Stimulated activated CD4-positive, alpha-beta T cell treated with anti-CD3 and anti-CD28 coated beads, Interleukin-1b, Interleukin-23, amount 100 ng/mL, for 1 hour (primary cell): ENCODE results near the gene F7.
"Not testable (repeated sequence)": the region's sequence is repeated elsewhere in the genome, so short reads cannot be mapped to it uniquely, and the experiment has no call there.

Source experiments
- DNase-seq, 2 donors: peaks; one replicate each; pipeline ENCODE4 v3.0.0-alpha.2; 2020; ENCODE audit warnings: low read depth in 2 of 2

Gene F7

DNA sequence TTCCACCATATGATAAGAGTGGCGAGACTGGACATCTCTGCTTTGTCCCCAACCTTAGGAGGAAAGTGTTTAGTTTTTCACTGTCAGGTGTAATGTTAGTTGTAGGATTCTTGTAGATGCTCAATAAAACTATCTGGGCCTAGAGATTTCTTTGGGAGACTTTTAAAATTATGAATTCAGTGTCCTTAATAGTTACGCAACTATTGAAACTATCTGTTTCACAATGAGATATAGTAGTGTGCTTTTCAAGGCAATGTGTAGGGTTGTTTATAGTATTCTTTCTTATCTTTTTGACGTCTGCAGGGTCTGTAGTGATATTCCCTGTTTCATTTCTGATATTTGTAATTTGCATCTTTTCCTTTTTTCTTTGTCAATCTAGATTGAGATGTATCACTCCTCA, 33.2 kb upstream of the F7 start:
- no peak for DNase-seq

GRCh38 chr13:113073942-113074341, 31.6 kb upstream of the F7 start:
- no peak for DNase-seq

- no peak for DNase-seq
These were observed 31.2 kb upstream of the F7 start for GRCh38 chr13:113074401-113074800.

GRCh38 chr13:113074876-113075275, 30.7 kb upstream of the F7 start:
- no peak for DNase-seq

GRCh38 chr13:113075711-113076110, 29.9 kb upstream of the F7 start:
- no peak for DNase-seq

DNA sequence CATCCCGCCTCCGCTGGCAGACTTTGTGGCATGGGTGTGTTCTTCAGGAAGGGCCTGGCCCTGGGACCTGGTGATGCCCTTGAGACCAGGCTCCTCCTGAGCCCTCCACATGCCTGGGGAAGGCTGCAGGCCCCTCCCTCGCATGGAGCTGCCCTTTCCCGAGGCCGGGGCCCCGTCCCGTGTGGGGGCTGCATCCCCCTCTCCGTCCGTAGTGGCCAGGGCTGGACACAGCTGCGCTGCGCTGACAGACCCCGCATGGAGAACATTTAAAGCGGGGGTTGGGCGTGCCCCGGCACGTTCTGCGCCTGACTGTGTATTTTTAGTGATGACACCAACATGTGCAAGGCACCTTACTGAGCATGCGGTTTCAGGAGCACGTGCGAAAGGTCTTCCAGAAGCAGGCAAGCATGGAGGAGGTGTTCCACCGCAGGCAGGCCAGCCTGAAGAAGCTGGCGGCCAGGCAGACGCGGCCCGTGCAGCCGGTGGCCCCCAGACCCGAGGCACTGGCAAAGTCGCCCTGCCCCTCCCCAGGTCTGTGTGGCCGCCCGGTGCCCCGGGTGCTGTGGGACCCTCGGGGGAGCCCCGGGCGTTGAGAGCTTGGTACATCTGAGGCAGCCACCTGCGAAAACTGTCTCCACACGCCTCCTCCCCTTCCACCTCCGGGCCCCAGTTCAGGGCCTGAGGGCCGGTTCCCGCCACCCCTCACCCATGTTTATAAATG, 28.8 kb upstream of the F7 start:
- DNase-seq = no peak

GRCh38 chr13:113077566-113077952, 28.0 kb upstream of the F7 start:
- DNase-seq = no peak

DNA sequence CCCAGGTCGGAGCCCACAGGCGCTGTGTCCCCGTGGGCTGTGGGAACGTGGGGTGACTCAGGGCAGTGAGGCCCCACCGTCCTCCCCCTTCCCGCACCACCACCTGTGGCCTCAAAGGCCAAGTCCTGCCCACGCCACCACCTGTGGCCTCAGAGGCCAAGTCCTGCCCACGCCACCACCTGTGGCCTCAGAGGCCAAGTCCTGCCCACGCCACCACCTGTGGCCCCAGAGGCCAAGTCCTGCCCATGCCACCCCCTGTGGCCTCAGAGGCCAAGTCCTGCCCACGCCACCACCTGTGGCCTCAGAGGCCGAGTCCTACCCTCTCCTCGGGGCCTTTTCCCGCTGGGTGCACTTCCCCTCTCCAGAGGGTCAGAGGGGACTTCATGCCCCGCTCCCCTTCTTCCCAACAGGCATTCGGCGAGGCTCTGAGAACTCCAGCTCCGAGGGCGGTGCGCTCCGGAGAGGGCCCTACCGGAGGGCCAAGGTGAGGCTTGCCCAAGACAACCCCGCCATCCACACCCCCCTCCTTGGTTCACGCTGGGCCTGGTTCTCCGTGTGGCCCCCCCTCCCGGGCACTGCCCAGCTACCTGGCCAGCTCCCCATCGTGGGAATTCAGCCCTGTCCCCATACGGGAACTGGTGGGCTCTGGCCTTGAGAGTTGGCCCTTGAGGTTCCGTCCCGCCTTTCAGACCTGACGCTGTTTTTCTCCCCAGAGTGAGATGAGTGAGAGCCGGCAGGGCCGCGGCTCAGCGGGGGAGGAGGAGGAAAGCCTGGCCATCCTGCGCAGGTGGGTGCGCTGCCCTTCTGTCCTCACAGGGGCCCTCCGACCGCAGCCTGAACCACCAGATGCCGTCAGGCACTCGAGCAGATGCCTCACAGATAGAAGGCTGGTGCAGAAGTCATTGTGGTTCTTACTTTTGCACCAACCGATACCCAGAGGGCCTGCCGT, 27.4 kb upstream of the F7 start:
- DNase-seq = no peak

- DNase-seq = no peak
These were observed 26.4 kb upstream of the F7 start for GRCh38 chr13:113078902-113079780.

DNA sequence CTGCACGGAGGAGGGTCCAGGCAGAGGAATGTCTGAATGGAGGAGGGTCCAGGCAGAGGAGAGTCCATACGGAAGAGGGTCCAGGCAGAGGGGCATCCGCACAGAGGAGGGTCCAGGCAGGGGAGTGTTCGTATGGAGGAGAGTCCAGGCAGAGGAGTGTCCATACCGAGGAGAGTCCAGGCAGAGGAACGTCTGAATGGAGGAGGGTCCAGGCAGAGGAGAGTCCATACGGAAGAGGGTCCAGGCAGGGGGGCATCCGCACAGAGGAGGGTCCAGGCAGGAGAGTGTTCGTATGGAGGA, 25.9 kb upstream of the F7 start:
- not testable (repeated sequence) for DNase-seq

- no peak for DNase-seq
These were observed 25.2 kb upstream of the F7 start for GRCh38 chr13:113080361-113080831.

GRCh38 chr13:113080901-113081521, 24.6 kb upstream of the F7 start:
- DNase-seq = no peak

- DNase-seq = no peak
These were observed 23.2 kb upstream of the F7 start for GRCh38 chr13:113082198-113083021.

DNA sequence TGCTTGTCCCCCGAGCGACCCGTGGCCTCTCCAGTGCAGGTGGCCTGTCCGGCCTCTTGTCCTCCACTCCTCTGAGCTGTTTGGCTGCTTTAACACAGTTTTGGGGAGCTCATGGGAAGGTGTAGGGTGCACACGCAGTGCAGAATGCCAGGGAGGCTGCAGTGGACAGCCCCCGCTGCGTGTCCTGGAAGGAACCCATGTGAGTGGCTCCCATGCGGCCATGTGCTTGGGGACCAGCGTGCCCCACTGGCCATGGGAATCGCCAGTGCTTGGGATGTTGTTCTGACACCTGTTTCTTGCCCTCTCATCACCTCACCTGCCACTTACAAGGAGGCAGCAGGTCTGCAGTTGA, 22.6 kb upstream of the F7 start:
- no peak for DNase-seq

GRCh38 chr13:113083402-113084061, 22.1 kb upstream of the F7 start:
- DNase-seq = no peak

- no peak for DNase-seq
These were observed 21.3 kb upstream of the F7 start for GRCh38 chr13:113084094-113084942.

DNA sequence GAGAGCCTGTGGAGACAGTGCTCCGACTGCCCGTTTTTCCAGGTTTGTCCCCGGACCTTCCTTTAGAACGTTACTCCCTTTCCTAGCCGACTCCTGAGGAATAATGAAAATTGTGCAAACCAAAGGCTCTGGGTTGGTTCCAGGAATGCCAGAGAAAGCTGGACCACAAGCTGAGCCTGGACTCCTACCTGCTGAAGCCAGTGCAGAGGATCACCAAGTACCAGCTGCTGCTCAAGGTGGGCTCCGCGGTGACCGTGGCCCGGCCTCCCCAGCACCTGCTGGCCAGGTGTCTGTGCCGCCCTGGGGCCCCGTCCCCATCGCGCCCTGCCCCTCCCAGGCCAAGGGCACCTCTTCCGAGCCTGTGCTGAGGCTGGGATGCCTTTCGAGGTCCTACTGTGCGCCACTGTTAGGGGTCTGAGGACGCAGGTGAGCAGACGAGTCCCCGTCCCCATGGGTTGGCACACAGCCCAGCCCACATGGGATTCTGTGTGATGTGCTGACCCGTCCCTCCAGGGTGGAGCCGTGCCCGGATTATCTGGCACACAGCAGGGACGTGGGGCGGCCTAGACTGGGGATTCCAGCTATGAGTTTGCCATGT, 20.5 kb upstream of the F7 start:
- no peak for DNase-seq

DNA sequence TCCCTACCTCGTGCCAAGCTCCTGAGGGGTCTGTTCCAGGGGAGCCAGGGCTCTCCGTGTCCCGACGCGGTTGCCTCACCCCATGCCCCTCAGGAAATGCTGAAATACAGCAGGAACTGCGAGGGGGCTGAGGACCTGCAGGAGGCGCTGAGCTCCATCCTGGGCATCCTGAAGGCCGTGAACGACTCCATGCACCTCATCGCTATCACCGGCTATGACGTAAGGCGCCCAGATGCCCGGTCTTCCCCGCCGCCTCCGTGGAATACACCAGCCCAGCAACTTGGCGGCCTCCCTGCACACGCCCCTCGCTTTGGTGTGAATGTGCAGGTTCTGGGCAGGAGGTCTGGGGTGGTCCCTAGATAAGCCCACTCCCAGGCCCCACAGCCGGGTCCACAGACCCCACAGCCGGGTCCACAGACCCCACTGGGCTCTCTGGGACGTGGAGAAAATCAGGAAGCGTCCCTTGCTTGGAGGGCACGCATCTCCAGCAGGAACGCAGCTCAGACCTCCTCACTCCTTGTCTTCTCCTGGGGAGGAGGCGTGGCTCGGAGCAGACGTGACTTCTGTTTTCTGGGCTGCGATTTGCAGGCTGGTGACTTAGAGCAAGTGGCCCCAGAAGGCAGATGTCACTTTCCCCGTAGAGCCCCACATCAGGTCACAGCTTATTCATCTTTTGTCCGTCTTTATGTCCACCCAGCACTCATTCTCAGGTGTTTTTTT, 19.4 kb upstream of the F7 start:
- DNase-seq = no peak
